Measurements from ENCODE around the gene MGAT4A.

DNA sequence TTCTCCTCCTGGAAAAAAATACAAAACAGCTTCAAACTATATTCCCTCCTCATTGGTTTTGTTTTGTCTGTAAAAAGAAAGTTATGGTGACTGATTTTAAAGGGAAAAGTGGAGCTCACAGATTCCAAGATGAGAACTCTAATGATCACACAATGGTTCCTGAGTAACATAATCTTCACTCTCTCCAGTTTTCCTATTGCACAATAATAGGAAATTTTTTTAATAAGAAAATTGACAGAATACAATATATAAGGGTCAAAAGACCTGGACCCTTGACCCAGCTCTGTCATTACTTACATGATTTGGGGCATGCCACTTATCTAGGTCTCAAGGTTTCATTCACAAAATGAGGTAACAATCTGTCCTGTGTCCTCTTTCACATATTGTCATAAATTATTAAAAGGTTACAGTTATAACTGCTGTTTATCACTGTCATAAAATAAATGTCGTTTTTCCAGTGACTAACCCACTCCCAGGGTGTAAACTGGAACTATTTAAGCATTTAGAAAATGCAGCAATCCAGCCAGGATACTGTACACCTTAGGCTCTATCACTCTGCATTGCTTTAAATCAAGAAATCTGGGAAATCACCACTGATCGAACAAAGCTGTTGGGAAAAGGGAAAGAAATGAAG, 4.1 kb downstream of the MGAT4A start:
- TF ChIP-seq EZH2 (IDR thresholded peaks at IDR 0.05; ENCODE audit: low read depth, unreplicated experiment): no peak
- no peak for TF ChIP-seq CTCF (conservative IDR thresholded peaks at IDR 0.05; ENCODE audit: low read depth in 2 of 2)
- no peak for TF ChIP-seq REST (IDR thresholded peaks at IDR 0.05; ENCODE audit: unreplicated experiment)
- no peak for TF ChIP-seq CREB1 (CRISPR knock-in tag; IDR thresholded peaks at IDR 0.05; ENCODE audit: low read depth)
- TF ChIP-seq POLR2AphosphoS5 (IDR thresholded peaks at IDR 0.05; ENCODE audit: low read depth): no peak

All from GM23338 (cell line).